Measurements from ENCODE around the gene EPHB1. TPM values are rescaled to one million over a fixed set of nuclear protein-coding genes. Genes with fewer than 3 reads are reported as not detected.

Gene EPHB1
- polyA plus RNA-seq, 1 experiment, result 0.50 TPM

DNA sequence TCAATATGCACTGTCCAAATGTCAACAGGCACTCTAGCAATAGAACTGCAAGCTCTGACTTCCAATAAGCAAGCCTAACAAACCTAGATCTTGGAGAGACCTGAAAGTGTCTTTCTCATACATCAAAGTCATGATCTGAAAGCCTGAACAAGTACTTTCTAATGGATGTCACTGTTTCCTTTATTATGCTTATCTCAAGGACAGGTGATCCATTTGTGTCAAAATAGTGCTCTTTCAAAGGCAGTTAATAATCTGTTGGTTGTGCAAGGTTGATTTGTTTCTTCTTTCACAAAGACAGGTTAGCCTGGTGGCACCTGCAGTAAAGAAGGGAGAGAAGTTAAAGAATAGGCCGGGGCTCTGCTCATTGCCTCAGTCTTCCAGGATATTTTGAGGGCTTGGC, 146.8 kb downstream of the EPHB1 start:
- TF ChIP-seq, protein P1, sequence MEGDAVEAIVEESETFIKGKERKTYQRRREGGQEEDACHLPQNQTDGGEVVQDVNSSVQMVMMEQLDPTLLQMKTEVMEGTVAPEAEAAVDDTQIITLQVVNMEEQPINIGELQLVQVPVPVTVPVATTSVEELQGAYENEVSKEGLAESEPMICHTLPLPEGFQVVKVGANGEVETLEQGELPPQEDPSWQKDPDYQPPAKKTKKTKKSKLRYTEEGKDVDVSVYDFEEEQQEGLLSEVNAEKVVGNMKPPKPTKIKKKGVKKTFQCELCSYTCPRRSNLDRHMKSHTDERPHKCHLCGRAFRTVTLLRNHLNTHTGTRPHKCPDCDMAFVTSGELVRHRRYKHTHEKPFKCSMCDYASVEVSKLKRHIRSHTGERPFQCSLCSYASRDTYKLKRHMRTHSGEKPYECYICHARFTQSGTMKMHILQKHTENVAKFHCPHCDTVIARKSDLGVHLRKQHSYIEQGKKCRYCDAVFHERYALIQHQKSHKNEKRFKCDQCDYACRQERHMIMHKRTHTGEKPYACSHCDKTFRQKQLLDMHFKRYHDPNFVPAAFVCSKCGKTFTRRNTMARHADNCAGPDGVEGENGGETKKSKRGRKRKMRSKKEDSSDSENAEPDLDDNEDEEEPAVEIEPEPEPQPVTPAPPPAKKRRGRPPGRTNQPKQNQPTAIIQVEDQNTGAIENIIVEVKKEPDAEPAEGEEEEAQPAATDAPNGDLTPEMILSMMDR (IDR thresholded peaks at IDR 0.05; ENCODE audit: insufficient read depth, low read depth, low read length), result no peak
- no peak overlapping the region for H3K4me3 ChIP-seq (ENCODE audit: low read depth, low read length)
- ChIA-PET CTCF (no interaction called here), POLR2A (no interaction called here)
- no peaks in the 10 kb centered on the region for H3K36me3 ChIP-seq (ENCODE audit: control insufficient read depth, insufficient read depth, low read length)
- no peak for DNase-seq (ENCODE audit: low read depth)
- H3K27me3 ChIP-seq (ENCODE audit: control insufficient read depth, insufficient read depth, low read length), result no peaks in the 10 kb centered on the region

DNA sequence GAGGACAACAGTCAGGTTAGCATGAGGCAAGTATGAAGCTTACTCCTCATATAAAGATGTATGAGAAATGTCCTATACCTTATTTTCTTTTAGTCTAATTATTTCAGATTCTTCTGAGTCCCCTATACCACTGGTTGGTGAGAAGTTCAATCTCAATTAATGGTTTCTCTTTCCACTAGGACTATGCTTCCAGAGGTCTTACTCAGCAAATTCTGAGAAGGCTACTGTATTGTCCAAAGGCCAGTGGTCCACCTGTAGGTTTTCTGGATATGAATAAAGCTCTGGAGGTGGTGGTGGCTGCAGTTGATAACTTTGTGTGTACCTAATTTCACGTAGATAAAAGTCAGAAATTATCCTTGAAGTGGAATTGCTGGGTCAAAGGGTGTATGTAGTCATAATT, 149.4 kb downstream of the EPHB1 start:
- POLR2A ChIA-PET, result no interaction called here
- CTCF ChIA-PET, result no interaction called here
- H3K27me3 ChIP-seq (ENCODE audit: control insufficient read depth, insufficient read depth, low read length), result no peaks in the 10 kb centered on the region

DNA sequence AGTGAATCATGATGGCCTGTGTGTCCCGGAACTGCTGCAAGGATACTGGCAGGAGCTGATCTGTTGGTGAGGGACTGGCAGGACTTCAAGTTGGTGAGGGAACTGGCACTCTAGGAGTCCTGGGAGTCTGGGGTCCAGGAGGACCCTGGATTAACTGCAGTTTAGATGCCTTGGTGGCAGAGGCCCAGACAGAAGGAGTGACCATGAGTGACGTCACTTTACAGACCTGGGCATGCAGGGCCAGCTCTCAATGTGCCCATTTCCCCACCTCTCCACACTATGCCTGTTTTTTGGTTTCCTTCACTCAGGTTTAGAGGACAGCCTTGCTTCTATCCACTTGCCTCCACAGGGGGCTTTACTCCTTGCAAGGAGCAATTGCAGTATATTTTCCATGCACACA, 154.1 kb downstream of the EPHB1 start:
- Histone ChIP-seq H3K36me3 (ENCODE audit: control insufficient read depth, insufficient read depth, low read length) (no peaks in the 10 kb centered on the region), H3K27me3 (ENCODE audit: control insufficient read depth, insufficient read depth, low read length) (no peaks in the 10 kb centered on the region), H3K4me3 (ENCODE audit: low read depth, low read length) (no peak overlapping the region)
- ChIA-PET POLR2A (no interaction called here), CTCF (no interaction called here)
- no peak for DNase-seq (ENCODE audit: low read depth)
- TF ChIP-seq, protein P1 (IDR thresholded peaks at IDR 0.05; ENCODE audit: insufficient read depth, low read depth, low read length), result no peak

More for the DNA sequence above, 149.4 kb downstream of the EPHB1 start:
- TF ChIP-seq, protein P1 (IDR thresholded peaks at IDR 0.05; ENCODE audit: insufficient read depth, low read depth, low read length), result no peak
- Histone ChIP-seq H3K4me3 (ENCODE audit: low read depth, low read length) (no peak overlapping the region), H3K36me3 (ENCODE audit: control insufficient read depth, insufficient read depth, low read length) (no peaks in the 10 kb centered on the region)
- no peak for DNase-seq (ENCODE audit: low read depth)

GRCh38 chr3:134952371-134952770, 157.3 kb downstream of the EPHB1 start:
- H3K36me3 ChIP-seq (ENCODE audit: control insufficient read depth, insufficient read depth, low read length), result no peaks in the 10 kb centered on the region
- no peaks in the 10 kb centered on the region for H3K27me3 ChIP-seq (ENCODE audit: control insufficient read depth, insufficient read depth, low read length)
- no peak overlapping the region for H3K4me3 ChIP-seq (ENCODE audit: low read depth, low read length)
- ChIA-PET CTCF (no interaction called here), POLR2A (no interaction called here)
- DNase-seq (ENCODE audit: low read depth), result no peak
- TF ChIP-seq, protein P1 (IDR thresholded peaks at IDR 0.05; ENCODE audit: insufficient read depth, low read depth, low read length), result no peak

- TF ChIP-seq, protein P1 (IDR thresholded peaks at IDR 0.05; ENCODE audit: insufficient read depth, low read depth, low read length), result no peak
- DNase-seq (ENCODE audit: low read depth), result no peak
- Histone ChIP-seq H3K4me3 (ENCODE audit: low read depth, low read length) (no peak overlapping the region), H3K27me3 (ENCODE audit: control insufficient read depth, insufficient read depth, low read length) (no peaks in the 10 kb centered on the region), H3K36me3 (ENCODE audit: control insufficient read depth, insufficient read depth, low read length) (no peaks in the 10 kb centered on the region)
- POLR2A ChIA-PET, result no interaction called here
- CTCF ChIA-PET, result no interaction called here
These were observed 160.8 kb downstream of the EPHB1 start for GRCh38 chr3:134955874-134956273.

Measured in BJ (cell line).